Forelimb muscle (tissue), 1 donor: ENCODE data around the gene DTD1. TPM values are rescaled to one million over a fixed set of nuclear protein-coding genes. Genes with fewer than 3 reads are reported as not detected.
"Not testable (repeated sequence)": the region's sequence is repeated elsewhere in the genome, so short reads cannot be mapped to it uniquely, and the experiment has no call there.

Source experiments
- DNase-seq: peaks from one replicate; pipeline ENCODE4 v3.0.0-alpha.2; 2013; ENCODE audit warnings: low read depth
- polyA plus RNA-seq: library from polyadenylated mRNA; unstranded; fragments of 120-200 nt; gene quantifications from one replicate; pipeline ENCODE4 v1.2.1, GENCODE V29; 2013; ENCODE audit not compliant: insufficient read length

DTD1 gene
- polyA plus RNA-seq, 1 donor = 16.3 TPM

GRCh38 chr20:18739751-18740166, 151.9 kb downstream of the DTD1 start:
- DNase-seq = peak; percentile 41

GRCh38 chr20:18740726-18741125, 152.9 kb downstream of the DTD1 start:
- no peak for DNase-seq

- DNase-seq = no peak
Measured at GRCh38 chr20:18742841-18743240, 155.0 kb downstream of the DTD1 start.

- no peak for DNase-seq
Measured at GRCh38 chr20:18743665-18744440, 156.0 kb downstream of the DTD1 start.

GRCh38 chr20:18747090-18747489, 159.2 kb downstream of the DTD1 start:
- DNase-seq = no peak

- no peak for DNase-seq
Measured at GRCh38 chr20:18748987-18749386, 161.1 kb downstream of the DTD1 start.

- DNase-seq = no peak
Measured at GRCh38 chr20:18749528-18749927, 161.7 kb downstream of the DTD1 start.

GRCh38 chr20:18750735-18751134, 162.9 kb downstream of the DTD1 start:
- DNase-seq = no peak

- DNase-seq = no peak
Measured at GRCh38 chr20:18754030-18754652, 166.3 kb downstream of the DTD1 start.

GRCh38 chr20:18754653-18755045, 166.8 kb downstream of the DTD1 start:
- no peak for DNase-seq

- not testable (repeated sequence) for DNase-seq
Measured at GRCh38 chr20:18760852-18761251, 173.0 kb downstream of the DTD1 start.

GRCh38 chr20:18767676-18768075, 179.8 kb downstream of the DTD1 start:
- DNase-seq = no peak

- no peak for DNase-seq
Measured at GRCh38 chr20:18773566-18773965, 185.7 kb downstream of the DTD1 start.

GRCh38 chr20:18774207-18774606, 186.4 kb downstream of the DTD1 start:
- no peak for DNase-seq

GRCh38 chr20:18775633-18776032, 187.8 kb downstream of the DTD1 start:
- DNase-seq = no peak

- DNase-seq = no peak
Measured at GRCh38 chr20:18778690-18779392, 191.0 kb downstream of the DTD1 start.

- DNase-seq = no peak
Measured at GRCh38 chr20:18780385-18781130, 192.7 kb downstream of the DTD1 start.

GRCh38 chr20:18781509-18781908, 193.7 kb downstream of the DTD1 start:
- DNase-seq = no peak

GRCh38 chr20:18783385-18783959, 195.6 kb downstream of the DTD1 start:
- no peak for DNase-seq

GRCh38 chr20:18787046-18787445, 199.2 kb downstream of the DTD1 start:
- DNase-seq = not testable (repeated sequence)

GRCh38 chr20:18788021-18788420, 200.2 kb downstream of the DTD1 start:
- DNase-seq = no peak

- DNase-seq = no peak
Measured at GRCh38 chr20:18790787-18791186, 202.9 kb downstream of the DTD1 start.
